ENCODE results near the gene GSTA5. TPM values are rescaled to one million over a fixed set of nuclear protein-coding genes. Genes with fewer than 3 reads are reported as not detected.

GSTA5 gene
- not detected in 2 replicates for total RNA-seq (2014; rRNA removed; shearing (Covaris generic))

DNA sequence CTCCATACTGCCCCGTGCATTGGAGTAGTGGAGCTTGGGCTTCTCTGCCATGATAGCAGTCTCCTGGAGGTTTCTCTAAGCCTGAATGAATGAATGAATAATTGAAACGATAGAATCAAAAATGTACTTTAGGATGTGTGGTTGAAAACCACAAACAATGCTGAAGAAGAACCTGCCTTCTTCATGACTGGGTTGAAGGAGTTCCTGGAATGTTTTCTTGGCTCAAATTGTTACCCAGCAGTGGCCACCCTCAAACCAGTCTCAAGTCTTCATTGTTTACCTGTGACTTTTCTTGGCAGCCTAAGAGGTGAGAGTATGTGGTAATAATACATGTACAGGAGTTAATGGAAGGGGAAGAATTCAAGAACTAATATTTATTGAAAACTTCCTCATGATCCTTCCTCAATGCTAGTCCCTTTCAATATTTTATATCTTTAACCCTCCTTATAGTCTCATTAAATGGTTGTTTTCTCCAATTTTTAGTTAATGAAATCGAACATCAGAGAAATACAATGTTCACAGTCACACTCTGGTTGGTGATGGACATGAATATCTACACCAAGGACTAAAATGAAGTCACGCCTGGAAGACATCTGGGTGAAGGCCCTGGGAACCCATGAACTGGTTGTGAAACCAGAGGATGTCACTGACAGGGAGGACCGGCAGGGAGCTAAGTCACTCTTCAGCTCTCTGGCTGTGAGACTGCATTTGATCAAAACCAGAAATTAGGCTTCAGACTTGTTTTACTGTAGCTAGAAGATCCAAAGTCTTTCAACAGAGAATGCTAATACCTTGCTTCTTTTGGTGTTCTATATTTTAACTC, at the start of gene GSTA5:
Gene GSTA5, minus strand, starts transcription at position 51 of the 823 bp plus-strand sequence.

DNA sequence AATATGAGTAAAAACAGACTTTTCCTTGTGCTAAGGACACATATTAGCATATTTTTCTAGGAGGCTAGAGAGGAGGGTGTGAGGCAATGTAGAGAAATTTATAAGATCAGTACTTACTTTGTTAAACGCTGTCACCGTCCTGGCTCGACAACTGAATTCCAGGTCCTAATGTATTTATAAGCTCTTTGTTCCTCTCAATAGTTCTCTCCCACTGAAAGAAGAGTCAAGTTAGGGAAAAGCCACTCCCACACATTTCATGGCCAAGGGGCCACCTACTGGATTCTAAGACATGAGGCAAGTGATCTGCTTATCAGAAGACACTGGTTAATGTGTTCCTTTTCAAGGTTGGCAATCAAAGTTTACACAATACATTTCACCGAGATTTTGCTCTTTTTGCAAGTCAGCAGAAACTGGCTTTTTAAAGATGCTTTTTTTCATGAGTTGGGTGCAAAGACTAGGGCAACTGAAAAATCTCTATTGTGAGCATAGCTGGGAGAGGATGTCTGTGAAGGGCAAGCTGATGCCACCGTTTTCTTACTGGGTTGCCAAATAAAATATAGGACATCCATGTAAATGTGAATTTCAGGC, 36.9 kb downstream of the GSTA5 start, which contains the start of gene GSTA1:
Gene GSTA1, minus strand, starts transcription at position 149 of the 588 bp plus-strand sequence. CDS start 4,549 bp downstream, outside the sequence.

Other genes with a start within 250 kb of the GSTA5 start
- gene TMEM14A, start 169.7 kb downstream of the GSTA5 start, total RNA-seq (2014; rRNA removed; shearing (Covaris generic)), result 8.6 and 10.0 TPM in 2 replicates
- gene GSTA2, start 77.3 kb downstream of the GSTA5 start, total RNA-seq (2014; rRNA removed; shearing (Covaris generic)), result not detected in 2 replicates
- gene GSTA1, start 37.0 kb downstream of the GSTA5 start, total RNA-seq (2014; rRNA removed; shearing (Covaris generic)), result not detected in 2 replicates
- not detected in 2 replicates for gene GSTA3, start 68.9 kb upstream of the GSTA5 start, total RNA-seq (2014; rRNA removed; shearing (Covaris generic))
- gene GSTA4, start 154.5 kb upstream of the GSTA5 start, total RNA-seq (2014; rRNA removed; shearing (Covaris generic)), result 8.6 and 12.8 TPM in 2 replicates
- 4.2 and 4.6 TPM in 2 replicates for gene CILK1, start 221.0 kb upstream of the GSTA5 start, total RNA-seq (2014; rRNA removed; shearing (Covaris generic))
- gene FBXO9, start 224.6 kb upstream of the GSTA5 start, total RNA-seq (2014; rRNA removed; shearing (Covaris generic)), result 17.3 and 34.6 TPM in 2 replicates